ENCODE data around the gene PXN.
"Not testable (repeated sequence)": the region's sequence is repeated elsewhere in the genome, so short reads cannot be mapped to it uniquely, and the experiment has no call there.

The PXN gene

GRCh38 chr12:120225852-120226640 lies 39.5 kb downstream of the PXN start:
- peak; percentile 47 to 76 (median 64) for DNase-seq

GRCh38 chr12:120225200-120225558 lies 40.4 kb downstream of the PXN start:
- DNase-seq: no peak

- peak; percentile 51 to 72 (median 64) for DNase-seq
These were observed 41.0 kb downstream of the PXN start for GRCh38 chr12:120224304-120225199.

GRCh38 chr12:120223458-120224303 lies 41.8 kb downstream of the PXN start:
- DNase-seq: peak in 2 of 4 experiments; percentile 14 to 30

GRCh38 chr12:120222288-120222832 lies 43.2 kb downstream of the PXN start:
- DNase-seq: no peak

- DNase-seq: no peak
These were observed 44.0 kb downstream of the PXN start for GRCh38 chr12:120221576-120221900.

GRCh38 chr12:120220838-120221575 lies 44.5 kb downstream of the PXN start:
- DNase-seq: no peak

- no peak for DNase-seq
These were observed 46.6 kb downstream of the PXN start for GRCh38 chr12:120218680-120219606.

GRCh38 chr12:120216742-120217605 lies 48.6 kb downstream of the PXN start:
- peak; percentile 23 to 54 (median 44) for DNase-seq

- no peak for DNase-seq
These were observed 49.5 kb downstream of the PXN start for GRCh38 chr12:120215766-120216735.

- DNase-seq: no peak
These were observed 50.2 kb downstream of the PXN start for GRCh38 chr12:120215357-120215735.

- DNase-seq: no peak
These were observed 50.7 kb downstream of the PXN start for GRCh38 chr12:120214626-120215356.

GRCh38 chr12:120213758-120214157 lies 51.8 kb downstream of the PXN start:
- DNase-seq: no peak

GRCh38 chr12:120213182-120213581 lies 52.3 kb downstream of the PXN start:
- DNase-seq: not testable (repeated sequence)

- DNase-seq: no peak
These were observed 53.2 kb downstream of the PXN start for GRCh38 chr12:120212301-120212700.

- DNase-seq: no peak
These were observed 53.6 kb downstream of the PXN start for GRCh38 chr12:120211904-120212283.

- DNase-seq: no peak
These were observed 54.2 kb downstream of the PXN start for GRCh38 chr12:120211243-120211903.

Measured in suppressor macrophage (primary cell).